Astrocyte (in vitro differentiated cells and primary cell): ENCODE measurements around the gene DCDC1. TPM values are rescaled to one million over a fixed set of nuclear protein-coding genes. Genes with fewer than 3 reads are reported as not detected.
A peak's percentile ranks its signal among the peaks of the same experiment; 100 is the strongest.

Source experiments
- DNase-seq: peaks from one replicate; pipeline ENCODE4 v3.0.0-alpha.2; 2010; ENCODE audit warnings: low read depth
- FAIRE-seq: peaks from 2 replicates; lab custom pipeline; 2011; peaks lifted over from hg19 to GRCh38; lab: Jason Lieb, UNC
- H2AFZ ChIP-seq: 2 replicates; pipeline ENCODE4 v1.6.0; 2012; ENCODE audit warnings: low read depth, low read length, inconsistent platforms
- H3K27ac ChIP-seq: 2 replicates; pipeline ENCODE4 v1.5.1; 2011; ENCODE audit warnings: low read depth, low read length, inconsistent platforms
- H3K27me3 ChIP-seq: 2 replicates; pipeline ENCODE4 v1.6.0; 2011; ENCODE audit warnings: low read length, inconsistent platforms; ENCODE audit not compliant: insufficient read depth
- H3K36me3 ChIP-seq: 2 replicates; pipeline ENCODE4 v1.5.1; 2011; ENCODE audit warnings: low read length, inconsistent platforms; ENCODE audit not compliant: insufficient read depth
- H3K4me1 ChIP-seq: 2 replicates; pipeline ENCODE4 v1.5.1; 2011; ENCODE audit warnings: low read length, inconsistent platforms; ENCODE audit not compliant: insufficient read depth
- H3K4me2 ChIP-seq: 2 replicates; pipeline ENCODE4 v1.6.0; 2012; ENCODE audit warnings: low read length, inconsistent platforms
- H3K4me3 ChIP-seq: 2 replicates; pipeline ENCODE4 v1.5.1; 2011; ENCODE audit warnings: low read depth, mild to moderate bottlenecking, low read length, inconsistent platforms; ENCODE audit not compliant: insufficient read depth
- H3K79me2 ChIP-seq: 2 replicates; pipeline ENCODE4 v1.6.0; 2012; ENCODE audit warnings: mild to moderate bottlenecking, low read length, inconsistent platforms; ENCODE audit not compliant: insufficient read depth
- H3K9ac ChIP-seq: 2 replicates; pipeline ENCODE4 v1.6.0; 2012; ENCODE audit warnings: mild to moderate bottlenecking, low read length, inconsistent platforms
- H3K9me3 ChIP-seq: 2 replicates; pipeline ENCODE4 v1.5.1; 2012; ENCODE audit warnings: low read depth, mild to moderate bottlenecking, low read length, inconsistent platforms; ENCODE audit not compliant: insufficient read depth
- H4K20me1 ChIP-seq: 2 replicates; pipeline ENCODE4 v1.6.0; 2012; ENCODE audit warnings: low read length, inconsistent platforms; ENCODE audit not compliant: insufficient read depth
- H3K27ac Mint-ChIP-seq: one replicate; pipeline ENCODE4 v1.8.0; 2021; ENCODE audit warnings: mild to moderate bottlenecking, mixed read lengths; ENCODE audit not compliant: unreplicated experiment
- H3K27me3 Mint-ChIP-seq: one replicate; pipeline ENCODE4 v1.8.0; 2021; ENCODE audit warnings: low read depth, mixed read lengths; ENCODE audit not compliant: unreplicated experiment
- H3K36me3 Mint-ChIP-seq: one replicate; pipeline ENCODE4 v1.8.0; 2021; ENCODE audit warnings: low read depth, mixed read lengths; ENCODE audit not compliant: unreplicated experiment
- H3K4me1 Mint-ChIP-seq: one replicate; pipeline ENCODE4 v1.8.0; 2021; ENCODE audit warnings: low read depth, mixed read lengths; ENCODE audit not compliant: unreplicated experiment
- H3K4me3 Mint-ChIP-seq: one replicate; pipeline ENCODE4 v1.8.0; 2021; ENCODE audit warnings: mild to moderate bottlenecking, moderate library complexity, mixed read lengths; ENCODE audit not compliant: unreplicated experiment
- H3K9me3 Mint-ChIP-seq: one replicate; pipeline ENCODE4 v1.8.0; 2021; ENCODE audit warnings: mild to moderate bottlenecking, mixed read lengths; ENCODE audit not compliant: unreplicated experiment
- CTCF ChIP-seq: IDR thresholded peaks from 2 replicates; pipeline ENCODE4 v1.5.1; 2011; ENCODE audit warnings: low read depth, mild to moderate bottlenecking, inconsistent platforms, low read length, moderate library complexity; ENCODE audit not compliant: insufficient read depth
- EZH2 ChIP-seq: IDR thresholded peaks from 2 replicates; pipeline ENCODE4 v1.6.1; 2012; ENCODE audit warnings: mild to moderate bottlenecking, low read length, inconsistent platforms; ENCODE audit not compliant: insufficient read depth
- total RNA-seq: library from RNA; stranded (reverse); gene quantifications from 2 replicates; pipeline ENCODE4 v1.2.1, GENCODE V29; 2021

The DCDC1 gene
- total RNA-seq, 1 donor from 2014 or later = 1.4 TPM

- no peaks in the 10 kb centered on the region for H3K9me3 Mint-ChIP-seq
- H2AFZ ChIP-seq = peak overlapping the region; percentile 44
- H3K27ac Mint-ChIP-seq = no peak overlapping the region
- H3K9me3 ChIP-seq = no peaks in the 10 kb centered on the region
- H3K4me2 ChIP-seq = no peak overlapping the region
- H3K4me1 Mint-ChIP-seq = no peaks in the 10 kb centered on the region
- H3K36me3 Mint-ChIP-seq = no peaks in the 10 kb centered on the region
- H4K20me1 ChIP-seq = no peaks in the 10 kb centered on the region
- no peak overlapping the region for H3K9ac ChIP-seq
- DNase-seq (peak; percentile 0), FAIRE-seq (no peak)
- no peaks in the 10 kb centered on the region for H3K4me1 ChIP-seq
- no peaks in the 10 kb centered on the region for H3K27me3 Mint-ChIP-seq
- H3K79me2 ChIP-seq = no peaks in the 10 kb centered on the region
- no peaks in the 10 kb centered on the region for H3K36me3 ChIP-seq
- no peak overlapping the region for H3K27ac ChIP-seq
- no peak overlapping the region for H3K4me3 Mint-ChIP-seq
- no peaks in the 10 kb centered on the region for H3K27me3 ChIP-seq
- TF ChIP-seq CTCF (peak; percentile 81), EZH2 (no peak)
- no peak overlapping the region for H3K4me3 ChIP-seq
These were observed 262.5 kb downstream of the DCDC1 start for GRCh38 chr11:31106968-31107576.

GRCh38 chr11:31106326-31106725 is 263.2 kb downstream of the DCDC1 start:
- H3K4me3 ChIP-seq = no peak overlapping the region
- Mint-ChIP-seq H3K4me3 (no peak overlapping the region), H3K36me3 (no peaks in the 10 kb centered on the region), H3K27me3 (no peaks in the 10 kb centered on the region), H3K4me1 (no peaks in the 10 kb centered on the region), H3K9me3 (no peaks in the 10 kb centered on the region), H3K27ac (no peak overlapping the region)
- no peak overlapping the region for H3K9ac ChIP-seq
- no peaks in the 10 kb centered on the region for H3K36me3 ChIP-seq
- H3K79me2 ChIP-seq = no peaks in the 10 kb centered on the region
- TF ChIP-seq EZH2 (no peak), CTCF (no peak)
- H2AFZ ChIP-seq = no peak overlapping the region
- no peak overlapping the region for H3K4me2 ChIP-seq
- no peak for FAIRE-seq
- no peaks in the 10 kb centered on the region for H4K20me1 ChIP-seq
- no peaks in the 10 kb centered on the region for H3K9me3 ChIP-seq
- no peaks in the 10 kb centered on the region for H3K27me3 ChIP-seq
- H3K27ac ChIP-seq = no peak overlapping the region
- DNase-seq = no peak
- H3K4me1 ChIP-seq = no peaks in the 10 kb centered on the region

GRCh38 chr11:31102875-31103274 is 266.7 kb downstream of the DCDC1 start:
- Mint-ChIP-seq H3K27ac (no peak overlapping the region), H3K36me3 (no peaks in the 10 kb centered on the region), H3K4me1 (no peaks in the 10 kb centered on the region), H3K27me3 (no peaks in the 10 kb centered on the region), H3K9me3 (no peaks in the 10 kb centered on the region), H3K4me3 (no peak overlapping the region)
- DNase-seq (no peak), FAIRE-seq (no peak)
- Histone ChIP-seq H3K9me3 (no peaks in the 10 kb centered on the region), H3K79me2 (no peaks in the 10 kb centered on the region), H3K4me1 (no peaks in the 10 kb centered on the region), H3K4me3 (no peak overlapping the region), H4K20me1 (no peaks in the 10 kb centered on the region), H3K27me3 (no peaks in the 10 kb centered on the region), H3K36me3 (no peaks in the 10 kb centered on the region), H3K9ac (no peak overlapping the region), H3K27ac (no peak overlapping the region), H2AFZ (no peak overlapping the region), H3K4me2 (no peak overlapping the region)
- TF ChIP-seq CTCF (no peak), EZH2 (no peak)
